Right lobe of liver (tissue), 6 donors: ENCODE measurements around the gene PNMA8C. TPM values are rescaled to one million over a fixed set of nuclear protein-coding genes. Genes with fewer than 3 reads are reported as not detected.
A peak's percentile ranks its signal among the peaks of the same experiment; 100 is the strongest.

Experiments
- ATAC-seq, 4 donors: fragments of 200-7000 bp; cut with Tn5 transposase; one replicate each; pipeline ENCODE4 v1.9.1; 2020; ENCODE audit warnings: mild to moderate bottlenecking in 4 of 4, moderate library complexity in 4 of 4
- DNase-seq, 3 donors: peaks; one replicate each; pipeline ENCODE4 v3.0.0-alpha.2; 2020
- H3K27ac ChIP-seq, 3 donors: fragments of 200-600 bp; one replicate each; pipeline ENCODE4 v1.8.0; 2022
- H3K27me3 ChIP-seq, 2 donors: fragments of 200-600 bp; one replicate each; pipeline ENCODE4 v1.8.0; 2022
- H3K36me3 ChIP-seq, 4 donors: fragments of 200-600 bp; sonication (generic) in 1 of 4; one replicate each; pipeline versions ENCODE4 v1.5.1 to v1.8.0; 2017 to 2022; ENCODE audit warnings: control low read depth in 1 of 4
- H3K4me1 ChIP-seq, 4 donors: fragments of 200-600 bp; sonication (generic) in 1 of 4; one replicate each; pipeline versions ENCODE4 v1.5.1 to v1.8.0; 2017 to 2022; ENCODE audit warnings: control low read depth in 1 of 4
- H3K4me3 ChIP-seq, 3 donors: fragments of 200-600 bp; one replicate each; pipeline ENCODE4 v1.8.0; 2022
- H3K9me3 ChIP-seq, 4 donors: fragments of 200-600 bp; sonication (generic) in 1 of 4; one replicate each; pipeline versions ENCODE4 v1.5.1 to v1.8.0; 2017 to 2022; ENCODE audit warnings: control low read depth in 1 of 4
- POLR2A ChIP-seq: fragments of 450-650 bp; IDR thresholded peaks from one replicate; pipeline ENCODE4 v1.6.1; 2017; ENCODE audit warnings: antibody characterized with exemption, mild to moderate bottlenecking
- WGBS: methylation state at CpG from one replicate; pipeline ENCODE4 v1.1.6; 2018; ENCODE audit warnings: low coverage, low lambda C conversion rate; ENCODE audit not compliant: insufficient coverage; ENCODE audit errors: missing lambda C conversion rate; 5-methylcytosine and 5-hydroxymethylcytosine counted together
- intact Hi-C, 2 donors: fragments of 100-400 bp; cut with DNase I; formaldehyde crosslinking; loops; one replicate each; pipeline versions ENCODE4 v1.11.2 to v1.14.1; 2022
- total RNA-seq, 6 experiments: library from RNA; depleted of rRNA in 2 of 6; stranded (reverse); fragments of >200 nt in 2 of 6; fragmentation: NEBNext Ultra II Directional in 3 of 6; extraction: Animal tissue kit (Norgen Biotek cat#: 25700) in 3 of 6; gene quantifications; one replicate each; pipeline versions ENCODE4 v1.1.0 to v1.2.4, GENCODE V29; 2016 to 2023
- TF ChIP-seq, protein P1 (sequence below), 4 donors: fragments of 200-600 bp in 3 of 4; fragments of 450-650 bp in 1 of 4; IDR thresholded peaks; one replicate each; pipeline versions ENCODE4 v1.5.1 to v1.8.0; 2016 to 2022; ENCODE audit warnings: antibody characterized with exemption in 4 of 4, mild to moderate bottlenecking in 2 of 4
- donor health status: DM: no; HTN: yes; CAD: no.
- donor health status: DM: no; HTN: no; CAD: no.
- donor health status: DM: no; HTN: no; CAD: no.
- donor health status: DM: no; HTN: yes; CAD: no.
- donor health status: DM: no; HTN: yes; CAD: no.

PNMA8C gene
- total RNA-seq, 6 experiments from 2014 or later: not detected

DNA sequence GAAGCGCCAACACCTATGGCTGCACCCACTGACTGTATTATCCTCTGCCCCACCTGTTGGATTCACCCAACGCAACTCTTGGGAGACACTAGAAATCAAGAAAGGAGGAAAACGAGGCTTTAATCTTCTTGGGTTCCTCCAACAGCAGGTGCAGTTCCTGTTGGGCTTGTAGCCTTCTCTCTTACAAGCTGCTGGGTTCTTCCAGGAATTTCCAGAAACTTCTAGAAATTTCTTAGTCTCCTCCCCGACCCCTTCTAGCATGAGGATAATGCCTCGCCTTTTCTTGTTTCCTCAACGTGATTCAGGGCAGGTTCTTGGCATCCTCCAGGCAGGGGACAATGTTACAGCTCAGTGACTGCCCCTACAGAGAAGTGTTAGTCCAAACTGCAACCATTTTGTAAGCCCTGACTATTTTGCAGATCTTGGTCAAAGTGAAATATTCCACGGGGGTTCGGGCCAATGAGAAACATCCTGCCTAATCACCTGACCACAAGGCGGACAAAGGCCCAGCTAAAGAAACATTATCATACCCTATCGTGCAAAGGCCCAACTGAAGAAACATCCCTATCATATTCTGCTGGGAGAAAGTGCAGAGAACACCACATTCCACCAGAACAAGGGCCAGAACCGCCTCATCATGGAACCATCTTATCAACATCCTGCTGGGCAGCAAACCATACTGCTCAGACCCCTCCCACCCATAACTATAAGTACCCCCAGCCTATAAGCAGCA lies 43.2 kb upstream of the PNMA8C start:
- no peak overlapping the region for H3K27ac ChIP-seq
- peaks cover 0 to 6% (median 0%) of the 10 kb centered on the region in 4 donors for H3K4me1 ChIP-seq
- ATAC-seq: no peak
- TF ChIP-seq, protein P1, sequence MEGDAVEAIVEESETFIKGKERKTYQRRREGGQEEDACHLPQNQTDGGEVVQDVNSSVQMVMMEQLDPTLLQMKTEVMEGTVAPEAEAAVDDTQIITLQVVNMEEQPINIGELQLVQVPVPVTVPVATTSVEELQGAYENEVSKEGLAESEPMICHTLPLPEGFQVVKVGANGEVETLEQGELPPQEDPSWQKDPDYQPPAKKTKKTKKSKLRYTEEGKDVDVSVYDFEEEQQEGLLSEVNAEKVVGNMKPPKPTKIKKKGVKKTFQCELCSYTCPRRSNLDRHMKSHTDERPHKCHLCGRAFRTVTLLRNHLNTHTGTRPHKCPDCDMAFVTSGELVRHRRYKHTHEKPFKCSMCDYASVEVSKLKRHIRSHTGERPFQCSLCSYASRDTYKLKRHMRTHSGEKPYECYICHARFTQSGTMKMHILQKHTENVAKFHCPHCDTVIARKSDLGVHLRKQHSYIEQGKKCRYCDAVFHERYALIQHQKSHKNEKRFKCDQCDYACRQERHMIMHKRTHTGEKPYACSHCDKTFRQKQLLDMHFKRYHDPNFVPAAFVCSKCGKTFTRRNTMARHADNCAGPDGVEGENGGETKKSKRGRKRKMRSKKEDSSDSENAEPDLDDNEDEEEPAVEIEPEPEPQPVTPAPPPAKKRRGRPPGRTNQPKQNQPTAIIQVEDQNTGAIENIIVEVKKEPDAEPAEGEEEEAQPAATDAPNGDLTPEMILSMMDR (IDR thresholded peaks at IDR 0.05): no peak
- no peak for TF ChIP-seq POLR2A
- no peak for DNase-seq
- intact Hi-C loops: no loop called here
- no peaks in the 10 kb centered on the region for H3K36me3 ChIP-seq
- peak overlapping the region in 2 of 3 donors; percentile 11 to 12 for H3K4me3 ChIP-seq
- H3K27me3 ChIP-seq: peaks cover 0 to 5% of the 10 kb centered on the region in 2 donors
- H3K9me3 ChIP-seq: no peaks in the 10 kb centered on the region
- WGBS: 33% methylated on average over 4 of the region's 11 CpGs

DNA sequence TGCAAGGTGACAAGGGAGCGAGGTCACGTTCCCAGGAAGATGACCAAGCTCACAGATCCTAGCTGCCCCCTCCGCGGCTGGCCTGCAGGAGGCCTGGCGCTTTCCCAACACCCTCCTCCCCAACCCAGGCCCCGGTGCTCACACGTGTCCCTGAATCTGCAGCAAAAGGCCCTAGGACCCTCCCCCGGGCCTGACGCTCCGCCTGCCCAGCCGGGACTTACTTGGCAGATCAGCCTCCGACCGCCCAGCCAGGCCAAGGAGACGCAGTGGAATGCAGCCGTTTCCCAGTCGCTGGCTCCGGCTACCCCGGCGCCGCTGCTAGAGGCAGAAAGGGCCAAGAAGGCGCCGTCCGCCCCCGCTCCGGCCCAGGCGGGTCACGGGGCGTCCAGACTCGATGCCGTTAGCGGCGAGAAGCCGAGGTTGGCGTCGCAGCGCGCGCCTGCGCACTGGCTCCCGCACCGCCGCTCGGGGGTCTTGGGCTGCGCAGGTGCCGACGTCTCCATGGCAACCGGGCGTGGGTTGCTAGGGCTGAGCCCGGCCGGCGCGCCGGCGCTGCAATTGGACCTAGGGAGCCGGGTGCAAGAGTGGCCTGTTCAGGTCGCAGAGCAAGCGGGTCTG lies 42.5 kb upstream of the PNMA8C start, which contains the start of gene PNMA8A:
Gene PNMA8A (minus strand): TSS at position 448 of the 618 bp plus-strand sequence. CDS start 528 bp downstream, outside the sequence.
- Histone ChIP-seq H3K4me1 (peaks cover 0 to 6% (median 0%) of the 10 kb centered on the region in 4 donors), H3K36me3 (no peaks in the 10 kb centered on the region), H3K27me3 (peaks cover 0 to 5% of the 10 kb centered on the region in 2 donors), H3K4me3 (peak within 1 kb of the TSS; percentile 11 to 35 (median 12)), H3K27ac (peak within 1 kb of the TSS in 1 of 3 donors; percentile 29), H3K9me3 (no peaks in the 10 kb centered on the region)
- intact Hi-C loops: no loop called here
- no peak for TF ChIP-seq POLR2A
- TF ChIP-seq, protein P1 (IDR thresholded peaks at IDR 0.05): no peak
- DNase-seq (peak in 2 of 3 donors; percentile 47 to 65), ATAC-seq (peak; percentile 56 to 77 (median 70))
- WGBS: 19% methylated on average over 3 of the region's 57 CpGs

DNA sequence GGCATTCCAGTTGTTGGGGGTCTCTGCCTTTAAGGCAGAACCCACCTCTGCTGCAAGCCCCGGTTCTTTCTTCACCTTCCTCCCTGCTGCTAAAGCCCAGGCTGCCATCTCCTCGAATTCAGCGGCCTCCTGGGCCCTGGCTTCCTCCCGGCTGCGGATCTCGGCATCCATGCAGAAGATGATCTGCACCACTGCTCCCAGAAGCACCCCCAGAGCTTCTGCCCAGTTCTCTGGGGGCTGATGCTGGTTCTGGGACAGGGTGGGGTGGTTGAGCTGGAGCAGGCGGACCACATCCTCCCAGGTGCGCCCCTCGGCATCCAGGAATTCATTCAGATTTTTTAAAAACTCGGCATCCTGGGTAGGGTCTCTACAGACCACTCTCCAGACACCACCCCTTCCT lies 41.6 kb upstream of the PNMA8C start:
- ATAC-seq (no peak), DNase-seq (no peak)
- no peak overlapping the region for H3K27ac ChIP-seq
- peaks cover 0 to 5% of the 10 kb centered on the region in 2 donors for H3K27me3 ChIP-seq
- TF ChIP-seq, protein P1 (IDR thresholded peaks at IDR 0.05): no peak
- TF ChIP-seq POLR2A: no peak
- 74% methylated on average over 5 of the region's 10 CpGs for WGBS
- peaks cover 0 to 6% (median 0%) of the 10 kb centered on the region in 4 donors for H3K4me1 ChIP-seq
- no peaks in the 10 kb centered on the region for H3K9me3 ChIP-seq
- no peak overlapping the region for H3K4me3 ChIP-seq
- H3K36me3 ChIP-seq: no peaks in the 10 kb centered on the region
- intact Hi-C loops: no loop called here

DNA sequence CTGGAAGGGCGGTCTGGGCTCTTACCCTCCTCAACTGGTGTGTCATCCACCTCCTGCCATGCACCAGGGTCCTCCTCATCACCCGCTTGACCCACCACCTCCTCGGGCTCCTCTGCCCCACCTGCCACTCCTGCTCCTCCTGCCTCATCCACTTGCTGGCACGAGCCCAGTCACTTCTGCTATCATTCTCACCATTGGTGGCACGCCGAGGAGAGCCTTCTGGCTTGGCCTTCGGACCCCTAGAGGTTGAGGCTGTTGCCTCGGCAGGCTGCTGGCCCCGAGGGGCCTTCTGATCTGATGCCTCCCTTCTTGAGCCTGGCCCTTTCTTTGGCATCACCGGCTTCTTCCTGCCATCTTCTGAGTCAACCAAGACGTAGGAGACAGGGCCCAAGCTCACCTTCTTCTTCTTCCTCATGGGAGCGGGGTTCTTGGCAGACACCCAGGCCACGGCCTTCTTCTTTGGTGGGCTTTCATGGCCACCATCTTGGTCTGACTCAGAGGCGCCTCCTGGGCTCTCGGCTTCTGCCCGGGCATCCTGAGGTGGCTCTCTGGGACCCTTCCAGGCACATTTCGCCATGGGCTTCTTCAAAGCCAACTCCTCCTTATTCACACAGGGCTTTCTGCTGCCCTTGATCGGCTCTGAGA lies 40.9 kb upstream of the PNMA8C start:
- Histone ChIP-seq H3K27me3 (peaks cover 0 to 5% of the 10 kb centered on the region in 2 donors), H3K27ac (no peak overlapping the region), H3K9me3 (no peaks in the 10 kb centered on the region), H3K36me3 (no peaks in the 10 kb centered on the region), H3K4me3 (no peak overlapping the region), H3K4me1 (peaks cover 0 to 6% (median 0%) of the 10 kb centered on the region in 4 donors)
- DNase-seq (no peak), ATAC-seq (no peak)
- TF ChIP-seq, protein P1 (IDR thresholded peaks at IDR 0.05): no peak
- TF ChIP-seq POLR2A: no peak
- 87% methylated on average over 15 of the region's 18 CpGs for WGBS
- intact Hi-C loops: no loop called here
